GM19438 (cell line): Measurements from ENCODE around the gene IQCF5.
"Not testable (repeated sequence)": the region's sequence is repeated elsewhere in the genome, so short reads cannot be mapped to it uniquely, and the experiment has no call there.

Experiments used
- ATAC-seq: cut with Tn5 transposase; IDR thresholded peaks from one replicate; pipeline ENCODE4 v1.9.1; 2021; ENCODE audit warnings: low read depth; ENCODE audit not compliant: unreplicated experiment

IQCF5 gene

DNA sequence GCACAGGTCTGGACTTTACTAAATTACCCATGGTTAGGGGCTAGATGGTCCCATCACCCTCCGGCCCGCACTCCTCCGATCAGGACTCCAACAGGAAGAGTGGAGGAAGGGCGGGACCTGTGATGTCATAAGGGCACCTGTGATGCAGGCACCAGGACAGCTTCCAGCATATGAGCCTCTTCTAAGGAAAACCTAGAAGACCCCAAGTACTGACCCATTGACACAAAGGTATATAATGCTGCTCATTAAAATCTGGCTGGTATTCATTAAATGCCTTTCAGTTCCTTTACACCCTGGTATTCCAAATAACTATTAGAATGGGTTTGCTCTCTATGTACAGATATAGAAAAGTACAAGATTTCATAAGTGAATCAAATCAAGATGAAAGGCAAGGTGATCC lies at the start of gene IQCF5:
Gene IQCF5 (minus strand): TSS at position 101 of the 400 bp plus-strand sequence. CDS start 70 bp downstream, at position 31.
- no peak for ATAC-seq

DNA sequence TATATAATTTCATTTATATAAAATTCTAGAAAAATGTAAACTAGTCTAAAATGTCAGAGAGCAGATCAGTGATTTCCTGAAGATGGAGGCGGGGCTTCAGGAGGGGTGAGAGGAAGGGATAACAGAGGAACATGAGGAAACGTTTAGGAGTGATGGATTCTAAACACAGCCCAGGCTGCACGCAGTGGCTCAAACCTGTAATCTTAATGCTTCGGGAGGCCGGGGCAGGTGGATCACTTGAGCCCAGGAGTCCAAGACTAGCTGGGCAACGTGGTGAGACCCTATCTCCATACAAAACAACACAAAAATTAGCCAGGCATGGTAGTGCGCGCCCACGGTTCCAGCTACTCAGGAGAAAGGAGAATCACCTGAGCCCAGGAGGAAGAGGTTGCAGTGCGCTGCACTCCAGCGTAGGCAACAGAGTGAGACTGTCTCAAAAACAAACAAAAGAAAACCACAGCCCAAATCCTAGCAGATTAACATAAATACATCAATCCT lies 45.7 kb upstream of the IQCF5 start:
- no peak for ATAC-seq

DNA sequence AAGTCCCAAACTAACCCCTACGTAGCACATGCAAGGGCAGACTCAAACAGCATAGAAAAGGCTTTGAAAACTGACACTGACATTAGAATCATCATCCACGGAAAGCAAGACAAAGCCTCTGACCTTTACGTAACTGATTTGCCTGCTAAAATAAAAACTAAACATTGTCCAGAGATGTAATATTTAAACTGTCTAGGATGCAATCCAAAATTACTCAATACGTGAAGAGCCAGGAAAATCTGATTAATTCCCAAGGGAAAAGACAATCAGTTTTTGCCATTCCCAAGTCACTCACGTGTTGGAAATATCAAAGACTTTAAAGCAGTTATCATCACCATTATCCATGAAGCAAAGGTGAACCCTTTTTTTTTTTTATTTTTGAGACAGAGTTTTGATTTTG lies 41.0 kb upstream of the IQCF5 start:
- ATAC-seq, result no peak

DNA sequence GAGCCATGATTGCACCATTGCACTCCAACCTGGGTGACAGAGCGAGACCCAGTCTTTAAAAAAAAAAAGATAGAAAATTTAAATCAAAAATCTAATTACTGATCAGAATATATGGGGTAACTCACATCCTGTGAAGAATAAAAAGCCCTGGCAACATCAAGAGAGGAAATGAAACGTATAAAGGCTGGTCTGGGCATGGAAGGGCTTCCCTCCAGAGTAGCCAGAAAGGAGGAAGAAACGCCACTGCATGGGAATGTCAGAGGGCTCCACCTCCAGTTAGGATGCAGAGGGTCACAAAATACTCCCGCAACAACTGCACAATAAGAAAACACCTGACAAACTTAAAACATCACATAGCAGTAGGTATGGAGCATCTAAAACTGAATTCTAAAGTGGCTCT lies 32.6 kb upstream of the IQCF5 start:
- ATAC-seq, result no peak

DNA sequence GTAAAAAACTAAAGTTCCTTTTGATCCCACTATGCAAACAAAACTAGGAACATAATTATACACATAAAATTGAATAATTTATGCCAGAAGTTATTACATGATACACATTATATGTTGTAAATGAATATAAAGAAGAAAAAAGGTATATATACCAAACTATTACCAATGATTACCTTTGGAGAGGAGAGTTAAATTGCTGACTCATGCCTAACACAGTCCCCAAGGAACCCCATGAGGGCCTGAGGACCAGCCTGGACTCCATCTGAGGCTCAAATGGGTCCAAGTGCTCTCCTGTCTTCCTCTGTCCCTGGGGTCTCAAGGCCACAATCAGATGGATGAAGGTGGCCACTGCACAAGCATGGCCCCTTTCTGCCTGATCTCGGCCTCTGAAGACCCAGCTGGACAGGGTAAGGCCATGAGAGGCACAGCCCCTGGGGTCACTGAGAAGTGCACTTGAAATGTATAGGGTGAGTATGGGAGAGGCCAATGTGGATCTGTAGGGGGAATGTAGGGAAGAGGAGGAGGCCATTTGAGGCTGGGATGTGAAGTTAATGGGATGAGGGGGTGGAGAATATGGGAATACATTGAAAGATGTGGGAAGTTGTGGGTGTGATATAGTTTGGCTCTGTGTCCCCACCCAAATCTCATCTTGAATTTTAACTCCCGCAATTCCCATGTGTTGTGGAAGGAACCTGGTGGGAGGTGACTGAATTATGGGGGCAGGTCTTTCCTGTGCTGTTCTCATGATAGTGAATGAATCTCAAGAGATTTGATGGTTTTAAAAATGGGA lies 28.8 kb upstream of the IQCF5 start:
- ATAC-seq, result no peak

DNA sequence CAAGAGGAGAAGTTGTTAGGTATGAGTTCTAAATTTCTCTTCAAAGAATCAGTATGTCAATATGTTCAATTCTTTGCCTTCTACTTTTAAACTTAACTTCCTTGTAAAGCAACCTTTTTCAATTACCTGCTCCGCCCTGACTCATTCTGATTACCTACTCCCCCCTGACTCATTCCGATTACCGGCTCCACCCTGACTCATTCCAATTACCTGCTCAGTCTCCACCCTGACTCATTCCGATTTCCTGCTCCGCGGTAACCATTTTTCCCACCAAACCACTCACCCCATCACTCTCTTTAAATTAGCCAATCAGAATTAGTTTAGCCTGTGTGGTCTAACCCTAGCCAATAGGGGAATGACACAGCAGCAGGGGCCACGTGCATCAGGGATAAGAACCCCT lies 27.0 kb upstream of the IQCF5 start:
- ATAC-seq, result not testable (repeated sequence)

DNA sequence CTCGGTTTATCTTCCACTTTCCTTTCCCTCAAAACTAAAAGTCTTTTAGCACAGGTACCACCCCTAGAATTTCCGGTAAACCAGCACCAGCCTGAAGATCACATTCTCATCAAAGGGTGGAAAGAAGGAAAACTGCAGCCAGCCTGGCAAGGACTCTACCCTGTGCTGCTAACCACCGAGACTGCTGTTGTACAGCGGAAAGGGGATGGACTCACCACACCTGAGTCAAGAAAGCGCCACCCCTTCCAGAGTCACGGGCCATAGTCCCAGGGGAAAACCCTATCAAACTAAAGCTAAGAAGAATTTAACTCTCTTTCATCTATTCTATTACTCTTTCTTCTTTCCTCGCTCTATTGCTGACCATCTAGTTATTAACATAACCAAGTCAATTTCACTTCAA lies 24.6 kb upstream of the IQCF5 start:
- not testable (repeated sequence) for ATAC-seq

DNA sequence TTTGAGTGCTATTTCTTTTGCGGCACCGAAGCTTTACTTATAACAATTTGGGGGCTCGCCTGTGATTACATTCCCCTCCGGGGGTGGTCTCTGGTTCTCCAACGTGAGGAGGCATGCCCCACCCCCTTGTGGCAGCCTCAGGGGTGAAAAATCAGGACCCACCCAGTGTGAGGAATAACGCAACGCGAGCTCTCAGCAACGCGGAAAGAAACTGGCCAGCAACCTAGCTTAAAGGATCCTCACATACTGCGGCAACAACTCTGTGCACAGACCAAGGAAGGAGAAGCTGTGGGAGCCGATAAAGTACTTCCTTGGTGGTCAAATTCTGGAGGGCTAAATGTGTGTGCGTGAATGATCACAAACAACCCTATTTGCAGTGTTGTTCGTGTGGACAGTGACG lies 22.0 kb upstream of the IQCF5 start:
- no peak for ATAC-seq

DNA sequence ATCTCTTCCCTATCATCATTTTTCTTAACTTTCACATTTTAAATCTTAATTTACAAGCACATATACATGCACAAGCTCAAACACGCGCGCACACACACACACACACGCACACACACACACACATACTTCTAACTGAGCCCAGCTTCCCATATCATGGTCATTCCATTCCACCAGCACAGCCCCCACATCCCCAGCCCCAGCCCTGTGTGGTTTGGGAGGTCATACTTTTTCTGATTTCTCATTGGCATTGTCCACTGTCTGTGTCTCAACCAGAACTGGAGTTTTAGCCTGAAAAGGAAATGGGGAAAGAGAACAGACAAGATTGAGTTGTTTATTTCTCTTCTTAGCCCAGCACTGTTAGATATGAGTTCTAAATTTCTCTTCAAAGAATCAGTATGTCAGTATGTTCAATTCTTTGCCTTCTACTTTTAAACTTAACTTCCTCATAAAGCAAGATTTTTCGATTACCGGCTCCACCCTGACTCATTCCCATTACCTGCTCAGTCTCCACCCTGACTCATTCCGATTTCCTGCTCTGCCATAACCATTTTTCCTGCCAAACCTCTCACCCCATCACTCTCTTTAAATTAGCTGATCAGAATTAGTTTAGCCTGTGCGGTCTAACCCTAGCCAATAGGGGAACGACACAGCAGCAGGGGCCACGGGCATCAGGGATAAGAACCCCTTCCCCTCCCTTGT lies 21.4 kb upstream of the IQCF5 start:
- no peak for ATAC-seq

DNA sequence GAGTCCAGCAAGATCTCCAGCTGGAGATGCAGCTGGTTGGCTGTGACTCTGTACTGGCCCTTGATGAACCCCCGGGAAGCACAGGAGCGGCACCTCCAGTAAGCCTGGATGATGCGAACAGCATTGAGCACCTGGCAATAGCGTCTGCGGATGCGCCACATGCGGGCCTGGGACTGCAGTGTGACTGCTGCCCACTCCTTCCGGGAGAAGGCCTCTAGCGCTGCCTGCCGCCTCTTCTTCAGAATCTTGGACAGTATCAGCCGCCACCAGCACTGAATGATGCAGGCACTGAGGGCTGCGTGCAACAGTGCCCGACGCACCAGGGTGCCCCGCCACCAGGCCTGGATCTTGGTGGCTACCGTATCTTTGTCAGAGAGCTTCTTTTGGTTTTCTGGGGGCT lies 19.5 kb upstream of the IQCF5 start:
- ATAC-seq, result no peak

DNA sequence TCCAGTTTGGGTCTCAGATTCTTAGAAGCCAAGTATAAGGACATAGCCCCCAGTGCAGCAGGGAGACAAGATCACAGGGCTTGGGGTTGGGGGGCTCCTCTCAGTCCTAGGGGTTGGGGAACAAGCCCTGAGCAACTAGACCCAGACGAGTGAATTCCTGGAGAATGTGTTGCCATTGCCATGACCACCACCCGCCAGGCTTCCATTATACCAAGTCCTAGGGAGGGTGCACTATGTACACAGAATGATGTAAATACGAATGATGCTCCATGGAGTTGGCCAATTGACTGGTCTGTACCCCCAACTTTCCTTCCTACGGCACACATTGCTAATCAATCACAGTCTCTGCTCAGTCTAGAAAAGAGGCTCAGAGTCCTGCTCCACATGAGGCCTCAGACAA lies 19.0 kb upstream of the IQCF5 start:
- no peak for ATAC-seq

DNA sequence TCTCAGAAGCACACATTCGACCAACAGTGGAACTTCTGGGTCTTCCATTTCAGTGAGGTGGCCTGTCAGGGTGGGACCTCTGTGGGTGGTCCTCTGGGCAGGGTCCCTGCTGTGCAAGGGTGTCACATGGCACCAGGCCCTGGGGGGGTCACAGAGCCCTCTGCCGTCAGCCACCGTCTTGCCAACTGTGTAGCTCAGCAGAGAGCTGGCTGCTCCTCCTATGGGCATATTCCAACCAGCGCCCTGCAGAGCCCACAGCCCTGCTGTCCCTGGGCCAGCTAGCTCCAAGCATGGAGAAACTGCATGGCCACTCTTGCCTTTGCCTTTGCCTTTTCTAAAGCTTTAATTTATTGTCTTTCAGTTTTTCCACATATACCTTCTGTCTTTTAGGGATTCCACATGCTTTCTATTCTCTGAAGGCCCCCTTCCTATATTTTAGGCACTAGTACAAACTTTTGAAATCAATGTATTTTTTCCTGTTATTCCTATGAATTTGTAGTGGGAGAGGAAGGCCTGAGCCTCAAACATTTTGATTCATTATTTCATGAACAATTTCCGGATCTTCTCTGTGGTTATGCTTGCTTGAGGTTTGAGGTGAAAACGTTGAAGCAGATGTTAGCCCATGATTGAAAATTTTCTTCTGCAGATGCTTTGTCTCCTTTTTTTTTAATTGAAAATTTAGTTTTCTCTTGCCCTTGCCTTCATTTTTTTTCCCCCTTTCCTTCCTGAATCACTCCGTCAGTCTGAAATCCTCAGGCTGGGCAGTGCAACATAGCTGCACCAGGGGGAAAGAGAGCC lies 16.0 kb upstream of the IQCF5 start:
- no peak for ATAC-seq

DNA sequence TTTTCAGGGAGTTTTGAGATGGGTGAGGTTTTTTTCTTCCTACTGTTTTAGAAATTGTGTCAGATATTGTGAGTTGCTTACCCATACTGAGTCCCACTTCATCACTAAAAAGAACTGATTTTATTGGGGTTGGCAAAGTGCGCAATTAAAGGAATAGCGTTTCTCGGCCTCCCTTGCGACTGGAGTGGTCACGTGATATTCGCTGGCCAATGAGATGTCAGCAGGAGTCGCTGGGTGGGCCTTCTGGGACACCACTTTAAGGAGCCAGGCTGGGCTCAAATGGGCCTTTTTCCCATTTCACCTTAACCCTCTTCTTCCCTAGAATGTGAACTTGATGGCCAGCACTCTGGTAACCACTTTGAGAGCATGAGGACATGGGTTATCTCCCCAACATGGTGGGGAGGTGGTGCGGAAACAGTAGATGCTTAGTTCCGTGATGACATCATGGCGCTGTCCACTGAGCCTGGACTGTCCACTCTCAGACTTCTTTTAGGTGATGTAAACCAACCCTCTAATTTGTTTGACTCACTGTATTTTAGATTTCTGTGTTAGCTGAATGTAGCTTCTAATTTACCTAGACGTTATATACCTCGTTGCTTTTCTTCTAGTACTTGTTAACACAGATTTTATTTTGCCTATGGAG lies 13.2 kb upstream of the IQCF5 start:
- ATAC-seq, result no peak

DNA sequence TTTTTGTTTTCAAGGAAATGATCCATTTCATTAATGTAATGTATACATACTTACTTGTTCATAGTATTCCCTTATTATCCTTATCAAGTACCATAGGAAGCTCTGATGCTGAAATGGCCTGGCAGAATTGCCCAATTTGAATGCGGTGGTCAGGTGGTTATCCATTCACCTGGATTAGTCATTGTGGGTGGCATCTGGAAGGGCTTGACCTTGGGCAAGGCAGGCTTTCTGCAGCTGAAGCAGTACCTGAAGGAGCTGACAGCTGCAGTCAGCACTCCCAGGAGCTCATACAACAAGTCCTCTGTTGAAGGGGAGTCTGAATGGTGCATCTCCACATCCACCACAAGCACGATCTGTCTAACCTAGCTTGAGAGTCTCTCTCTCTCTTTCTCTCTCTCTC lies 12.2 kb upstream of the IQCF5 start:
- no peak for ATAC-seq

DNA sequence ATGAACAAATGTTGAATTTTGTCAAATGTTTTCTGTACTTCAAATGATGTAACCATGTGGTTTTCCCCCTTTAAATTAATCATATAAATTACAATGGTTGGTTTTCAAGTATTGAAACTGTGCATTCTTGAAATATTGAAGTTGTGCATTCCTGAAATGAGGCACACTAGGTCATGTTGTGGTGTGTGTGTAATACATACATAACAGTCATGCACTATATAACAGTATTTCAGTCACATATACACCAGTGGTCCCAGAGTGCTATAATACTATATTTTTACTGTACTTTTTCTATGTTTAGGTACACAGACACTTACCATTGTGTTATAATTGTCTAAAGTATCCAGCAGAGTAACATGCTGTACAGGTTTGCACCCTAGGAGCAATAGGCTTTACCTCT lies 11.0 kb upstream of the IQCF5 start:
- no peak for ATAC-seq

DNA sequence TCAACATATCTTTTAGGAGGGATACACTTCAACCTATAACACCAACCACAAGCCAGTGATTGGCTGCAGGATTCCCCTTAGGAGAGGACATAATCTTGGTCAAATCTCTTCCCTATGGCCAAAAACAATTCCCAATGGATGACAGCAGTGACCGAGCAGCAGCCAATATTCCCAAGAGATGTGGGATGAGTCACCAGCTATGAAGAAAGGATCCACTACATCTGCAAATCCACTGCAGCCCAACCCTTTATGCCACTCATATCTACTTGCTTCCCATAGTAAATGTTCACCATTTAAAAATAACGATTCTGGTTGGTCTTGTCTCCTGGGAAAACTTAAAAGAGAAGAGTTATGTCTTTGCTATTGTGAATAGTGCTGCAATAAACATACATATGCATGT lies 4.5 kb upstream of the IQCF5 start:
- ATAC-seq, result no peak

DNA sequence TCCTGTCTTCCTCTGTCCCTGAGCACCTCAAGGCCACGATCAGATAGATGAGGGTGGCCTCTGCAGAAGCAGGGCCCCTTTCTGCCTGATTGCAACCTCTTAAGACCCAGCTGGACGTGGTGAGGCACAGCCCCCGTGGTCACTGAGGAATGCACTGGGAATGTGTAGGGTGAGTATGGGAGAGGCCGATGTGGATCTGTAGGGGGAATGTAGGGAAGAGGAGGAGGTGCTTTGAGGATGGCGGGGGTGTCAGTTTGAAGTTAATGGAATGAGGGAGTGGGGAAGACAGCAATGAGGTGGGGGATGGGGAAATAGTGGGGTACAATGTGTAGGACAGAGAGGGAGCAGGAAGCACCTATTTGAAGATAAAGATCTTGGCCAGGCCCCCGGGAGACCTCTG lies 785 bp upstream of the IQCF5 start:
- no peak for ATAC-seq

DNA sequence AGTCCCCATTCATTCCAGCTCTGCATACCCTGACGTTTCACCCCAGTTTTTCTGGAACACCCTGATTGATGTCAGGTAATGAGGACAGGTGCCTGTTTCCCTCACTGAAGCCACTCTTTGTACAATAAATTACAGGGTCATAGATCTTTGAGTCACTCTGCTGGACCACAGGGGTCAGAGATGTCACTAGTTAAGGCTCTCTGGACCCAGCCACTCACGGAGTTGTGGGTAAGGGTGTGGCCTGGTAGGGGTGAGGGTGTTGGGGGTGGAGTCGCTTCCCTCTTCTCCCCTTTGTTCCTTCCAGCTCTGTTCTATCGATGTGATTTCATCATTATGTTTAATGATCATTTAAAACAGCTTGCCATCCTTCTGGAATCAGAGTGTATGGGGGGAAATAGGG lies 512 bp downstream of the IQCF5 start:
- no peak for ATAC-seq

DNA sequence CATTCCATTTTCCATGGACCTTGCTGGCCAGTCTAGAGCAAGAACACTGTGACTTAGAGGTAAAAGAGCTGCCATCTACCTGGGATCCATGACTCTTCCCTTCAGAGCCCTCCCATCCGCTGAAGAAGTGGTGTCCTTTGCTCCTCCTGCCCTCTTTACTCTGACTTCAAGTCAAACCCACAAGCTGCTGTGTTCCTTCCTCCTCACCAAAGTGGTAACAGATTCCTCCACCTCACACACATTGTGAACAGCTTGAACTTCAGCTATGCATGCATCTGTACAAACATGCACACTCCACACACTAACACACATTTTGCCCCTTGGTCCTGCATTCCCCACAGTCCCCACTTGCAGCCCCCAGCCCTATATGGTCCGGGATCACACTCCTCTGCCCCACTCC lies 990 bp downstream of the IQCF5 start:
- ATAC-seq, result no peak

DNA sequence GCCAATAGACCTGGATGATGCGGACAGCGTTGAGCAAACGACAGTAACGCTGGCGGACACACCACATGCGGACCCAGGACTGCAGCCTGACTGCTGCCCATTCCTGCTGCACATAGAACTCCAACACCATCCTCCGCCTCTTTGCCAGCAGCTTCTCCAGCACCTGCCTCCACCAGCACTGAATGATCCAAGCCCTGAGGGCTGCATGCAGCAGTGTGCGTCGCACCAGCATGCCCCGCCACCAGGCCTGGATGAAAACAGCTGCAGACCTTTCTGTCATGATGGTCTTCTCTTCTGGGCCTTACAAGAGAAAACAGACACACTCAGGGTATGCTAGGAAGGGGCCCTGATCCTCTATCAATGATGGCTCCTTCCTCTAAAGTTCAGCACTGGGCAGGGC lies 1.5 kb downstream of the IQCF5 start:
- ATAC-seq, result no peak

DNA sequence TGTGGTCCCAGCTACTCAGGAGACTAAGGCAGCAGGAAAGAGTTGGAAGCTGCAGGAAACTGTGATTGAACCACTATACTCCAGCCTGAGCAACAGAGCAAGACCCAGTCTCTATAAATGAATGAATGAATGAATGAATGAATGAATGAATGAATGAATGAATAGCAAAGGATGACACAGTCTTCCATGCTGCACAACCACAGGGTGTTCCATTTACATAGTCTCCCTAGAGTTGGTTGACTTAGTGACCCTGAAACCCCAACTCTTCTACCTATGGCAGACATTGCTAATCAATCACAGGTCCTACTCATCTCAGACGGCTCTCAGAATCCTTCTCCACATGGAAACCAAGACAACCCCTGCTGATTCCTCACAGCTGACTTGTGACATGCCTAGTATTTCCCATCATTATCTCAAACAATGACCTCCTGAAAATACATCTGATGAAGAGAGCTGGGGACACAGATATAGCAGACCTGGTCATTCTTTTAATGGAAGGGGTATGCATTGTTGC lies 2.1 kb downstream of the IQCF5 start:
- ATAC-seq, result no peak
